NB4 (cell line): ENCODE measurements around the gene TMEM233.

Source experiments
- CTCF ChIP-seq: IDR thresholded peaks from one replicate; pipeline ENCODE4 v1.5.1; 2012; ENCODE audit warnings: low read depth, low read length
- MAX ChIP-seq: IDR thresholded peaks from 2 replicates; pipeline ENCODE4 v1.6.1; 2011; ENCODE audit warnings: low read depth, low read length
- MYC ChIP-seq: IDR thresholded peaks from 2 replicates; pipeline ENCODE4 v1.6.1; 2011; ENCODE audit warnings: low read depth, low read length
- POLR2A ChIP-seq: IDR thresholded peaks from 2 replicates; pipeline ENCODE4 v1.6.1; 2011; ENCODE audit warnings: mild to moderate bottlenecking; ENCODE audit not compliant: insufficient read length; ENCODE audit errors: extremely low read depth

GRCh38 chr12:119642986-119643385 is 49.4 kb downstream of the TMEM233 start:
- TF ChIP-seq POLR2A (no peak), CTCF (peak; percentile 71), MAX (no peak), MYC (no peak)
